Measurements from ENCODE around the gene DNAI7.

Gene DNAI7

GRCh38 chr12:25083211-25083610 lies 111.7 kb downstream of the DNAI7 start:
- no peak overlapping the region for H3K27ac Mint-ChIP-seq (ENCODE audit: low read depth)

GRCh38 chr12:25082628-25083027 lies 112.3 kb downstream of the DNAI7 start:
- Mint-ChIP-seq H3K4me3 (no peak overlapping the region), H3K27me3 (no peaks in the 10 kb centered on the region), H3K36me3 (ENCODE audit: insufficient read depth) (peaks cover 56% of the 10 kb centered on the region), H3K4me1 (peaks cover 14% of the 10 kb centered on the region), H3K9me3 (no peaks in the 10 kb centered on the region), H3K27ac (ENCODE audit: low read depth) (no peak overlapping the region)
- DNase-seq (ENCODE audit: low spot score in 2 of 2) = no peak
- no peak for ATAC-seq (replicated peaks; ENCODE audit: extremely low read depth, poor library complexity, severe bottlenecking)

More at GRCh38 chr12:25083211-25083610, 111.7 kb downstream of the DNAI7 start:
- no peak for ATAC-seq (replicated peaks; ENCODE audit: extremely low read depth, poor library complexity, severe bottlenecking)
- H3K36me3 Mint-ChIP-seq (ENCODE audit: insufficient read depth) = peaks cover 60% of the 10 kb centered on the region
- H3K9me3 Mint-ChIP-seq = no peaks in the 10 kb centered on the region
- peaks cover 20% of the 10 kb centered on the region for H3K4me1 Mint-ChIP-seq
- DNase-seq (ENCODE audit: low spot score in 2 of 2) = no peak
- no peaks in the 10 kb centered on the region for H3K27me3 Mint-ChIP-seq
- H3K4me3 Mint-ChIP-seq = no peak overlapping the region

- H3K27me3 Mint-ChIP-seq = no peaks in the 10 kb centered on the region
- no peak overlapping the region for H3K27ac Mint-ChIP-seq (ENCODE audit: low read depth)
- H3K4me1 Mint-ChIP-seq = peaks cover 3% of the 10 kb centered on the region
- no peaks in the 10 kb centered on the region for H3K9me3 Mint-ChIP-seq
- ATAC-seq (replicated peaks; ENCODE audit: extremely low read depth, poor library complexity, severe bottlenecking) (no peak), DNase-seq (ENCODE audit: low spot score in 2 of 2) (no peak)
- H3K36me3 Mint-ChIP-seq (ENCODE audit: insufficient read depth) = peaks cover 42% of the 10 kb centered on the region
- H3K4me3 Mint-ChIP-seq = no peak overlapping the region
These were observed 115.6 kb downstream of the DNAI7 start for GRCh38 chr12:25079393-25079792.

GRCh38 chr12:25074954-25075353 lies 120.0 kb downstream of the DNAI7 start:
- ATAC-seq (replicated peaks; ENCODE audit: extremely low read depth, poor library complexity, severe bottlenecking) (no peak), DNase-seq (ENCODE audit: low spot score in 2 of 2) (no peak)
- Mint-ChIP-seq H3K9me3 (no peaks in the 10 kb centered on the region), H3K4me1 (peaks cover 28% of the 10 kb centered on the region), H3K4me3 (no peak overlapping the region), H3K36me3 (ENCODE audit: insufficient read depth) (peaks cover 29% of the 10 kb centered on the region), H3K27me3 (no peaks in the 10 kb centered on the region), H3K27ac (ENCODE audit: low read depth) (peak overlapping the region; percentile 55)

- Mint-ChIP-seq H3K4me1 (peaks cover 29% of the 10 kb centered on the region), H3K36me3 (ENCODE audit: insufficient read depth) (peaks cover 29% of the 10 kb centered on the region), H3K9me3 (no peaks in the 10 kb centered on the region), H3K4me3 (no peak overlapping the region), H3K27ac (ENCODE audit: low read depth) (no peak overlapping the region), H3K27me3 (no peaks in the 10 kb centered on the region)
- DNase-seq (ENCODE audit: low spot score in 2 of 2) (no peak), ATAC-seq (replicated peaks; ENCODE audit: extremely low read depth, poor library complexity, severe bottlenecking) (no peak)
These were observed 120.8 kb downstream of the DNAI7 start for GRCh38 chr12:25074113-25074512.

- DNase-seq (ENCODE audit: low spot score in 2 of 2) (no peak), ATAC-seq (replicated peaks; ENCODE audit: extremely low read depth, poor library complexity, severe bottlenecking) (no peak)
- H3K4me3 Mint-ChIP-seq = no peak overlapping the region
- H3K36me3 Mint-ChIP-seq (ENCODE audit: insufficient read depth) = peaks cover 31% of the 10 kb centered on the region
- H3K27ac Mint-ChIP-seq (ENCODE audit: low read depth) = no peak overlapping the region
- no peaks in the 10 kb centered on the region for H3K27me3 Mint-ChIP-seq
- peaks cover 35% of the 10 kb centered on the region for H3K4me1 Mint-ChIP-seq
- H3K9me3 Mint-ChIP-seq = no peaks in the 10 kb centered on the region
These were observed 121.9 kb downstream of the DNAI7 start for GRCh38 chr12:25072906-25073650.

GRCh38 chr12:25071366-25071765 lies 123.6 kb downstream of the DNAI7 start:
- no peak for ATAC-seq (replicated peaks; ENCODE audit: extremely low read depth, poor library complexity, severe bottlenecking)
- H3K9me3 Mint-ChIP-seq = no peaks in the 10 kb centered on the region
- DNase-seq (ENCODE audit: low spot score in 2 of 2) = no peak
- H3K36me3 Mint-ChIP-seq (ENCODE audit: insufficient read depth) = peaks cover 44% of the 10 kb centered on the region
- H3K4me3 Mint-ChIP-seq = no peak overlapping the region
- no peaks in the 10 kb centered on the region for H3K27me3 Mint-ChIP-seq
- peaks cover 35% of the 10 kb centered on the region for H3K4me1 Mint-ChIP-seq
- H3K27ac Mint-ChIP-seq (ENCODE audit: low read depth) = peak overlapping the region; percentile 44

GRCh38 chr12:25069224-25069623 lies 125.7 kb downstream of the DNAI7 start:
- H3K4me1 Mint-ChIP-seq = peaks cover 31% of the 10 kb centered on the region
- ATAC-seq (replicated peaks; ENCODE audit: extremely low read depth, poor library complexity, severe bottlenecking) (no peak), DNase-seq (ENCODE audit: low spot score in 2 of 2) (no peak)
- no peak overlapping the region for H3K4me3 Mint-ChIP-seq
- no peaks in the 10 kb centered on the region for H3K27me3 Mint-ChIP-seq
- H3K27ac Mint-ChIP-seq (ENCODE audit: low read depth) = peak overlapping the region; percentile 59
- no peaks in the 10 kb centered on the region for H3K9me3 Mint-ChIP-seq
- H3K36me3 Mint-ChIP-seq (ENCODE audit: insufficient read depth) = peaks cover 58% of the 10 kb centered on the region

- no peak for ATAC-seq (replicated peaks; ENCODE audit: extremely low read depth, poor library complexity, severe bottlenecking)
- no peak overlapping the region for H3K27ac Mint-ChIP-seq (ENCODE audit: low read depth)
- peaks cover 50% of the 10 kb centered on the region for H3K36me3 Mint-ChIP-seq (ENCODE audit: insufficient read depth)
- DNase-seq (ENCODE audit: low spot score in 2 of 2) = no peak
- no peaks in the 10 kb centered on the region for H3K27me3 Mint-ChIP-seq
- peaks cover 20% of the 10 kb centered on the region for H3K4me1 Mint-ChIP-seq
- H3K9me3 Mint-ChIP-seq = no peaks in the 10 kb centered on the region
- no peak overlapping the region for H3K4me3 Mint-ChIP-seq
These were observed 129.9 kb downstream of the DNAI7 start for GRCh38 chr12:25065035-25065434.

- H3K36me3 Mint-ChIP-seq (ENCODE audit: insufficient read depth) = peaks cover 46% of the 10 kb centered on the region
- peaks cover 17% of the 10 kb centered on the region for H3K4me1 Mint-ChIP-seq
- peak overlapping the region; percentile 39 for H3K27ac Mint-ChIP-seq (ENCODE audit: low read depth)
- DNase-seq (ENCODE audit: low spot score in 2 of 2) (no peak), ATAC-seq (replicated peaks; ENCODE audit: extremely low read depth, poor library complexity, severe bottlenecking) (no peak)
- H3K4me3 Mint-ChIP-seq = no peak overlapping the region
- H3K9me3 Mint-ChIP-seq = no peaks in the 10 kb centered on the region
- H3K27me3 Mint-ChIP-seq = no peaks in the 10 kb centered on the region
These were observed 130.9 kb downstream of the DNAI7 start for GRCh38 chr12:25063873-25064628.

- Mint-ChIP-seq H3K4me1 (peaks cover 47% of the 10 kb centered on the region), H3K27ac (ENCODE audit: low read depth) (no peak overlapping the region)
These were observed 136.3 kb downstream of the DNAI7 start for GRCh38 chr12:25058658-25059058.

More at GRCh38 chr12:25058658-25059058, 136.3 kb downstream of the DNAI7 start:
- no peak for DNase-seq (ENCODE audit: low spot score in 2 of 2)
- Mint-ChIP-seq H3K4me3 (peak overlapping the region; percentile 16), H3K27me3 (no peaks in the 10 kb centered on the region), H3K36me3 (ENCODE audit: insufficient read depth) (peaks cover 13% of the 10 kb centered on the region), H3K9me3 (no peaks in the 10 kb centered on the region)
- ATAC-seq (replicated peaks; ENCODE audit: extremely low read depth, poor library complexity, severe bottlenecking) = no peak
